Measurements from ENCODE around the gene MTCL1.

The MTCL1 gene

DNA sequence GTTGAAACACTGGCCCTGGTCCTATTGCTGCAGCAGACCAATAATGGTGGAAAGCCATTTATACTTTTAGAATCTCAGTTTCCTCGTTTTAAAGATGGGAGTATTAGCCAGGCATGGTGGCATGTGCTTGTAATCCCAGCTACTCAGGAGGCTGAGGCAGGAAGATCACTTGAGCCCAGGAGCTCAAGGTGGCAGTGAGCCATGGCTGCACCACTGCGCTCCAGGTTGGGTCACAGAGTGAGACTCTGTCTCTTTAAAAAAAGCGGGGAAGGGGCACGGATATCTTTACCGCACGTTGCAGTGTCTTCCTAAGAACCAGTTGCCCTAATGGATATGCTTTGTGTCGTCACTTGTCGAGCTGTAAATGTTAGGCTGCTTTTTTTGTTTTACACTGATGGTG lies 8.3 kb downstream of the MTCL1 start:
- no peak for DNase-seq

GRCh38 chr18:8715599-8715998 lies 10.2 kb downstream of the MTCL1 start:
- no peak for DNase-seq

- peak; percentile 85 to 93 for DNase-seq
Observed at GRCh38 chr18:8717011-8717770, 11.8 kb downstream of the MTCL1 start.

DNA sequence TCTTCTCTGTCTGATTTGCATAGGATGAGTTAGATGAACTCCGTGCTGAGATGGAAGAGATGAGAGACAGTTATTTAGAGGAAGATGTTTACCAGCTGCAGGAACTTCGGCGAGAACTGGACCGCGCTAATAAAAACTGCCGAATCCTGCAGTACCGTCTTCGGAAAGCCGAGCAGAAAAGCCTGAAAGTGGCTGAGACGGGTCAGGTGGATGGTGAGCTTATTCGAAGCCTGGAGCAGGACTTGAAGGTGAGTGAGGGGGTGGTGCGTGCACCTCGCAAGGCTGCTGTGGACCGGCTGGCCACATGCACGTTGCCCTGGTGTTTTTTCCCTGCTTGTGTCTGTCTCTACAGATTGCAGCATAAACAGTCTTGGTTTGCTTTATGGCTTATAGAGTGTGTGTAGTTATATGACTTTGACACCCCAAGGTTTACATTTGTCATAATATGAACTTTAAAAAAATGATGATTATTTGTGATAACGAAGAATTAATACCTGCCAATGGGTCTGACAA lies 13.1 kb downstream of the MTCL1 start:
- DNase-seq = no peak

GRCh38 chr18:8719192-8719591 lies 13.8 kb downstream of the MTCL1 start:
- no peak for DNase-seq

GRCh38 chr18:8720141-8720540 lies 14.8 kb downstream of the MTCL1 start:
- no peak for DNase-seq

DNA sequence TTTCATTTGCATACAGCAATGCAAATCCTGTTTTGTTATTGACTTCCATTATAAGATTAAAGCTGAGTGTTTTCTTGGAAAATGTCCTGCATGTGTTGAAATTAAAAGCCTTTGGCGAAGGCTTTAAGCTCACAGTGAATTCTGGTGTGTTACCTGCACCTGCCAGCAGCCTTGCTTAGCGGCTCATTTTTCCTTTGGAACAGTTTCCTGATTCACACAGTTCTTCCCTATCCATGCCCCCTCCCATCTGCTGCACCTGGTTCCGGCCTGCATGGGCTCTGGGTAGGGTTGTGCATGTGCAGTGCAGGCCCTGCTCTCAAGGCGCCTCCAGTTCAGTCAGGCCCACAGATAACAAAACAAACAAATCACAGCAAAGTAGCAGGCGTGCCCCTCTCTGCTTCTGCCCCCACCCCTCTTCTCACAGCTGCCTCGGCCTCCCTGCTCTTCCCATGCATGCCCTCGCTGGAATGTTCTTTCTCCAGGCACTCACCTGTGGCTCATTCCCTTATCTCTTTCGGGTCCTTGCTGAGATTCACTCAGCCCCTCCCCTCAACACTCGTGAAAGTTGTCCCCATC lies 15.8 kb downstream of the MTCL1 start:
- DNase-seq = no peak

DNA sequence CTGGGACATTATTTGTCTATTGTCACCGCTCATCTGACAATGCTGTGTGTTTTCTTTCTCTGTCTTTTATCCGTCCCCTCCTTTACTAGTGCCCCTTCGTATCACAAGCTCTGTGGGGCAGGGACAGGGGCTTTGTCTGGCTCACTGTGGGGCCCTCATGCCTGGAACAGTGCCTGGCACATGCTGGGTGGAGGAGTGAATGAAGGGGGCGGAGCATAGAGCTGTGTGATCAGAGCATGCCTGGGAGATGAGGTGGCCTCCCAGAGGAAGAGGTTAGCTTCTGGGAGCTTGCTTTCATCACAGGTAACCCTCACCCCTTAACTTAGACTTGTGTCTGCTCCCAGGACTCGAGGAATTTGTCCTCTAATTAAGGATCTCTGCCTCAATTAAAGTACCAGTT lies 16.4 kb downstream of the MTCL1 start:
- no peak for DNase-seq

- no peak for DNase-seq
Observed at GRCh38 chr18:8722946-8723820, 17.8 kb downstream of the MTCL1 start.

DNA sequence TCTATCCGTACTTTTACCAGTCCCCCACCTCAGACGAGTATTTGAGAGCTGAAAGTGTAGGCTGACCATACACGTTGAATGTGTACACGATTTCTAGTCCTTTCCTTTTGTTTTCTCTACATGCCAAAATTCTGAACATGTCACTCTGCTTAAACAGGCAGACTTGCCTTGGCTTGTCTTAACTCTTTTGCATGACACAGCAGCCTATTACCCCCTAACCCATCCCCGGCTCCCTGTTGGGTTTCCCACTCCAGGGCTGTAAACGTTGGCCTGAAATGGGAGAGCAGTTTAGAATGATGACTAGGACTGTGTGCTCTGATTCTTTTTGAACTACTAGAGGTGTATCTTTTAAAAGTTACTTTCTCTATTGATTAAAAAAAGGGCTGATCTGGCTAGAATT lies 19.1 kb downstream of the MTCL1 start:
- no peak for DNase-seq

GRCh38 chr18:8726281-8726680 lies 20.9 kb downstream of the MTCL1 start:
- no peak for DNase-seq

DNA sequence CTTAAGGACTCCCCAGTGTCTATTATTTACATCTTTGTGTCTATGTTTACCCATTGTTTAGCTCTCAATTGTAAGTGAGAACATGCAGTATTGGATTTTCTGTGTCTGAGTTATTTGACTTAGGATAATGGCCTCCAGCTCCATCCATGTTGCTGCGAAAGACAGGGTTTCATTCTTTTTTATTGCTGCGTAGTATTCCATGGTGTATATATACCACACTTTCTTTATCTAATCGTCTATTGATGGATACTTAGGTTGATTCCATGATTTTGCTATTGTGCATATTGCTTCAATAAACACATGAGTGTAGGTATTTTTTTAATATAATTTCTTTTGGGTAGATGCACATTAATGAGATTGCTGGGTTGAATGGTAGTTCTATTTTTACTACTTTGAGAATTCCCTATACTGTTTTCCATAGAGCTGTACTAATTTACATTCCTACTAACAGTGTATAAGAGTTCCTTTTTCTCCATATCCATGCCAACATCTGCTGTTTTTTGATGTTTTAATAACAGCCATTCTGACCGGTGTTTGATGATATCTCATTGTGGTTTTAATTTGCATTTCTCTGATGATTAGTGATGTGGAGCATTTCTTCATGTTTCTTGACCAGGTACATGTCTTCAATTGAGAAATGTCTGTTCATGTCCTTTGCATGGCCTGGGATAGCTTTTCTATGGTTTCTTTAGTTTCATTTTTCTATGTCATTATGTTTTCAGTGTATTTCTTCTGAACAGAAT lies 21.8 kb downstream of the MTCL1 start:
- DNase-seq = no peak

DNA sequence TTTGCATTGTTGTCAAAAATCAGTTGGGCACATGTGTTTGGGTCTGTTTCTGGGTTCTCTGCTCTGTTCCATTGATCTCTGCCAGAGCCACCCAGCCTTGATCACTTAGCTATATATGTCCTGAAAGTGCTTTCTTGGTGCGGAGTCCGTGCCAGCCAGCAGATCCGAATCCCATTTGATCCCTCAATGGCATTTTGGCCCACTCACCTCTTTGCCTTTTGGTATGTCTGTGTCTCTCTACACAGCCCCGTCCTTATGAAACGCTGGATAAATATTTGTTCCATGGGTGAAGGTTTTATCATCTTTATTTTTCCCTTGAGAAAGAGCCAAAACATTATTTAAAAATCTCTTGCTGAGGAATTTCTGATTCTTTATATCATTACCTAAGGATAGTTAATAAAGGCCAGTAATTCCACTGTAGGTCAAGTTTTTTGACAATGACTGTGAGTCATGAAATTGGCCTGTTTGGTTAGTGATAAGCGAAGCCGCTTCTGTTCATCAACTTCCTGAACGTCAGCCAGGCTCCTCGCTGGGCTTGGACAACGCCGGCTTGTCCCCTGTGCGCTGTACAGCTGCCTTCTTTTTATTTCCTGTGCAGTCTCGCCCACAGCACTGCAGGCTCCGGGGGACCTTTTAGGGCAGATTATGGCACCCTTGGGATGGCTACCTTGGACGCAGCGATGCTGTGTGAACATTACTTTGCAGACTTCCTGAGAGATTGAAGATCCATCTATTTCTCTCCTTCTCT lies 24.9 kb downstream of the MTCL1 start:
- no peak for DNase-seq

DNA sequence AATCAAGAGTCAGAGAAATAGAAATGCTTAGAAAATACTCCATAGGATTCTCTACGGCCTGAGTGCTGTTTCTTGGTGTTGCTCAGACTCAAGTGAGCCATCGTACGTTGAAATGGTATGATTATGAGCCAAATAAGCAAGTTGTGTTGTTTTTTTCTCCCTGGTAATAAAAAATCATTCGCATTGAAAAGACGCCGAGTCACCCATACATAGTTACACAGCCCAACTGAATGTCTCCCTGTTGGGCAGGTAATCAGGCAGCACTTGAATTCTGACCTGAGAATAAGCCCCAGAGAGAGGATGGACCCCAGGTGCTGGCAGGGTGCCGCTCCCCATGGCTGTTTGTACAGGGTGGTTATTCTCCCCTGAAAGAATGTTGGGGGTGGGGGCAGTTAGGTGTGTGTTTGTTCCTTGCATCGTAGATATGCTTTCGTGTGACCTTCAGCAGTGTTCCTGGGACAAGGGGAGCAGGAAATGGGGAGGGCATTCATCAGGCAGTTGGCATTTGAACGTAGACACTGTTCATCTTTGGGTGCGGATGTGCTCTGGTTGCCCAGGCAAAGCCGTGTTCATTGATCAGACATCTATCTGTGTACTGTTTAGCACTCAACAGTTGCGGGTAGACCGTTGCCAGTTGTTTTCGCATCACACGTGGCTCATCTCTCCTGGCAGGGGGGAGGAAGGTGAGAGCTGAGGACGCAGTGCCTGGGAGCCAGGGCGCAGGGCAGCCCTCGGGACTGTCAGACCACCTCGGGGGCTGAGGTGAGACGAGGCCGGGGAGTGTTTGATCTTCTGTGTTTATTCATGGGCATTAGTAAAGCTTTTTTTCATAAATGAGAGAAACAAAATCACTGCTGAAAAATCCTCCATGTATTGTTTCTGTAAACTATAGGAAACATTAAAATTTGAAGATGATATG lies 27.3 kb downstream of the MTCL1 start:
- no peak for DNase-seq

GRCh38 chr18:8734496-8734895 lies 29.1 kb downstream of the MTCL1 start:
- no peak for DNase-seq

DNA sequence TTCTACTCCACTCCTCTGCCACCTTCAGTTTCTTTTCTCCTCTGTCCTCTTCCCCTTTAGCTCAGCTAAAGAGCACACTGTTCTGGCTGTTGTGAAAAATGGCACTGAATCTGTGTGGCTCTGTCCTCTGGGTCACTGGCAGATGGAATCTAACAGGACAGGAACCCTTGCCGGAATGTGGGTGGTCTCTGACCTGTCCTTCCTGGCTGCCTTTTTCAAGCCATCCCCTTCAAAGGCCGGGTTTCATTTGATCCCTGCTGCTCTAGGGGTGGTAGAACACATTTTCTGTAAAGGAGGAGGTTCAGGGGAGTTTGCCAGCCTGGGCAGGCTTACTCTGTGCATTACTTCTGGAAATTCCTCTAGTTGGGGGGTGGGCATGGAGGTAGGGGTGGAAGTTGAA lies 29.9 kb downstream of the MTCL1 start:
- DNase-seq = no peak

DNA sequence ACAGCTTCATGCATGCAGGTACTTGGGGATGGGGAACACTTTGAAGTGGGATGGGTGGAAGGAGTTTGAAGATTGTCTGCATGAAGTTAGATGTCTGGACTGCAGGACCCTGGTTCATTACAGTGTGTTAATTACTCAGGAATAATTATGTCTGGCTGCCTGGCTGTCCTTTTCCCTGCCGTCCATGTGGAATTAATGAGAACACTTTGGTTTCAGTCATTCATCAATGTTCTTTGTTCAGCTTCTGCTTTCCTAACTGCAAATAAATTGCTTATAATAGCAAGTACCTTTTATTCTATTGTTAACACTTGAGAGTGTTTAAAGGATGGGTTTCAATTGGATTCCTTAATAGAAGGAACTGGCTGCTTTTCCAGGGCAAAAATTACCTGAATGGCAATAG lies 35.8 kb downstream of the MTCL1 start:
- DNase-seq = no peak

DNA sequence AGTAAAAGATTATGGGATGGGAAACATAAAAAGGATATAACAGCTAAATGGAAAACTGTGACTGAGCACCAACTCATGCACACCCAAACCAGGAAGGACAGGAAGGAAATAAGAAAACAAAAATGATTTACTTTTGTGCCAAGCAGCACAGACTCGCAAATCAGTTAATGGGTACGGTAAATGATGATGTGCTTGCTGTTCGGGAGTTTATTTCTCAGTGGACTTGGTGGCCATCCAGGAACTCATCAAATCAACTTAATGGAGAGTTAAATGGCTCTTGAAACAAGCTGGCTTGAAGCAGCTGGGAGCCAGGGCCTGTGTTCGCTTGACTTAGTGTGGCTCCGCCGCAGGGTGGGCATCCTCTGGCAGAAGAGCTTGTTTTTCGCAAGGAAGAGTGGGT lies 36.2 kb downstream of the MTCL1 start:
- no peak for DNase-seq

DNA sequence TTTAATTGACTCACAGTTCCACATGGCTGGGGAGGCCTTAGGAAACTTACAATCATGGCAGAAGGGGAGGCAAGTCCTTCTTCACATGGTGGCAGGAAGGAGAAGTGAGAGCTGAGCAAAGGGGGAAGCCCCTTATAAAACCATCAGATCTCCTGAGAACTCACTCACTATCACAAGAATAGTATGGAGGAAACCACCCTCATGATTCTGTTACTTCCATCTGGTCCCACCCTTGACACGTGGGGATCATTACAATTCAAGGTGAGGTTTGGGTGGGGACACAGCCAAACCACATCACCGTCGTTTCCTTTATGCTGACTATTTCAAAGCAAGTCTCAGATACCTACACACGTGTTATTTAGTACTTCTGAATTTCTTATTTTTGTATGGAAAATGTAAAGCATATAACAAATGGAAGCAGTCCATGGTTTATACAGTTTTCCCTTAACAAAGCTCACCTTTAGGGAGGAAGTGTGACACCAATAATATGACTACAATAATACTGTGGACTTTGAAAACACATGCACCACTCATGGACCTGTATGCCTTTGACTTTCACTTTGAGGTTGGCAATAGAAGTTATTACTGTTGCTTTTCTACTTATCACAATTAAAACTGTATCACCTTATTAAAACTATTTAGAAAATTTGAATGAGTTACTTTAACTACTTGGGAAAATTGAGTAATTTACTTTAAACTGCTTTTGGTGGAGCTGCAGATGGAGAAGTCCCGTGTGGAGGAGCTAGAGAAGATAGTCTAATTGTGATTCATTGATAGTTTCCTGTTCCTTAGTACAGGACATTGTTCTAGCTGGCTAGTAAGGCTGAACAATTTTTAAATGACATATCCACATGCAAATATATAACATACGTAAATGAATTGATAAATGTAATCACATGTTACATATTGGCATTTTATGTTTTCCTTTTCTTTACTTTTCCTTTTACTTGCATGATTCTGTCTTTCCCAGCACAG lies 37.3 kb downstream of the MTCL1 start:
- DNase-seq = no peak

GRCh38 chr18:8744038-8744437 lies 38.7 kb downstream of the MTCL1 start:
- peak; percentile 38 to 70 for DNase-seq

All from NCI-H524 (cell line).